HEK293 (cell line): ENCODE results near the gene CNN2.

Experiments
- MZF1 ChIP-seq: fragments of 450-650 bp; formaldehyde crosslinking; IDR thresholded peaks from 2 replicates; pipeline ENCODE4 v1.5.1; 2017; ENCODE audit warnings: missing biosample characterization, missing genetic modification characterization, borderline replicate concordance
- SP3 ChIP-seq: fragments of 450-650 bp; formaldehyde crosslinking; IDR thresholded peaks from 2 replicates; pipeline ENCODE4 v1.5.1; 2016; ENCODE audit warnings: missing biosample characterization, missing genetic modification characterization
- ZBTB20 ChIP-seq: fragments of 450-650 bp; formaldehyde crosslinking; IDR thresholded peaks from 2 replicates; pipeline ENCODE4 v1.5.1; 2016; ENCODE audit warnings: missing biosample characterization, missing genetic modification characterization
- ZBTB8A ChIP-seq: fragments of 450-650 bp; formaldehyde crosslinking; IDR thresholded peaks from 2 replicates; pipeline ENCODE4 v1.5.1; 2016; ENCODE audit warnings: missing biosample characterization, missing genetic modification characterization
- ZFP41 ChIP-seq: fragments of 450-650 bp; formaldehyde crosslinking; IDR thresholded peaks from 2 replicates; pipeline ENCODE4 v1.5.1; 2016; ENCODE audit warnings: missing biosample characterization, missing genetic modification characterization, borderline replicate concordance
- ZIC2 ChIP-seq: fragments of 450-650 bp; formaldehyde crosslinking; IDR thresholded peaks from 2 replicates; pipeline ENCODE4 v1.5.1; 2016; ENCODE audit warnings: missing biosample characterization, missing genetic modification characterization
- ZNF19 ChIP-seq: fragments of 450-650 bp; formaldehyde crosslinking; IDR thresholded peaks from 2 replicates; pipeline ENCODE4; 2016; ENCODE audit warnings: missing biosample characterization, missing genetic modification characterization, low read depth
- ZNF221 ChIP-seq: fragments of 450-650 bp; formaldehyde crosslinking; IDR thresholded peaks from 2 replicates; pipeline ENCODE4 v1.5.1; 2017; ENCODE audit warnings: missing biosample characterization, missing genetic modification characterization, borderline replicate concordance
- ZNF292 ChIP-seq: fragments of 450-650 bp; formaldehyde crosslinking; IDR thresholded peaks from 2 replicates; pipeline ENCODE4 v1.5.1; 2016; ENCODE audit warnings: low read depth, missing biosample characterization, missing genetic modification characterization, borderline replicate concordance
- ZNF335 ChIP-seq: fragments of 450-650 bp; formaldehyde crosslinking; conservative IDR thresholded peaks from 2 replicates; pipeline ENCODE4 v1.5.1; 2016; ENCODE audit warnings: missing biosample characterization, missing genetic modification characterization
- ZNF391 ChIP-seq: fragments of 450-650 bp; formaldehyde crosslinking; IDR thresholded peaks from 2 replicates; pipeline ENCODE4 v1.5.1; 2016; ENCODE audit warnings: low read depth, missing biosample characterization, missing genetic modification characterization, borderline replicate concordance
- ZNF426 ChIP-seq: fragments of 450-650 bp; formaldehyde crosslinking; IDR thresholded peaks from 2 replicates; pipeline ENCODE4 v1.5.1; 2017; ENCODE audit warnings: missing biosample characterization, missing genetic modification characterization, mild to moderate bottlenecking, inconsistent platforms, moderate library complexity
- ZNF433 ChIP-seq: fragments of 450-650 bp; formaldehyde crosslinking; IDR thresholded peaks from 2 replicates; pipeline ENCODE4 v1.5.1; 2016; ENCODE audit warnings: missing biosample characterization, missing genetic modification characterization, low read depth
- ZNF701 ChIP-seq: fragments of 450-650 bp; formaldehyde crosslinking; IDR thresholded peaks from 2 replicates; pipeline ENCODE4 v1.5.1; 2016; ENCODE audit warnings: missing biosample characterization, missing genetic modification characterization
- ZNF776 ChIP-seq: fragments of 450-650 bp; formaldehyde crosslinking; IDR thresholded peaks from 2 replicates; pipeline ENCODE4 v1.5.0; 2017; ENCODE audit warnings: missing biosample characterization, missing genetic modification characterization, borderline replicate concordance
- ZNF792 ChIP-seq: fragments of 450-650 bp; formaldehyde crosslinking; IDR thresholded peaks from 2 replicates; pipeline ENCODE4 v1.5.1; 2016; ENCODE audit warnings: missing biosample characterization, missing genetic modification characterization
- TF ChIP-seq, protein P1 (sequence below): fragments of 450-650 bp; formaldehyde crosslinking; conservative IDR thresholded peaks from 2 replicates; pipeline ENCODE4 v1.5.1; 2016; ENCODE audit warnings: low read depth, missing biosample characterization, missing genetic modification characterization
- TF ChIP-seq, protein P2 (sequence below): fragments of 450-650 bp; formaldehyde crosslinking; IDR thresholded peaks from 2 replicates; pipeline ENCODE4 v1.5.1; 2016; ENCODE audit warnings: missing biosample characterization, missing genetic modification characterization
- TF ChIP-seq, protein P3 (sequence below): fragments of 450-650 bp; formaldehyde crosslinking; IDR thresholded peaks from 2 replicates; pipeline ENCODE4 v1.5.1; 2017; ENCODE audit warnings: missing biosample characterization, missing genetic modification characterization
- TF ChIP-seq, protein P4 (sequence below): fragments of 450-650 bp; formaldehyde crosslinking; IDR thresholded peaks from 2 replicates; pipeline ENCODE4 v1.5.1; 2016; ENCODE audit warnings: missing biosample characterization, missing genetic modification characterization
- TF ChIP-seq, protein P5 (sequence below): fragments of 450-650 bp; formaldehyde crosslinking; IDR thresholded peaks from 2 replicates; pipeline ENCODE4 v1.5.1; 2016; ENCODE audit warnings: missing biosample characterization, missing genetic modification characterization
- TF ChIP-seq, protein P6 (sequence below): fragments of 450-650 bp; formaldehyde crosslinking; IDR thresholded peaks from 2 replicates; pipeline ENCODE4 v1.5.1; 2016; ENCODE audit warnings: missing biosample characterization, missing genetic modification characterization
- TF ChIP-seq, protein P7 (sequence below): fragments of 450-650 bp; formaldehyde crosslinking; IDR thresholded peaks from 2 replicates; pipeline ENCODE4 v1.5.1; 2016; ENCODE audit warnings: missing biosample characterization, missing genetic modification characterization

CNN2 gene

DNA sequence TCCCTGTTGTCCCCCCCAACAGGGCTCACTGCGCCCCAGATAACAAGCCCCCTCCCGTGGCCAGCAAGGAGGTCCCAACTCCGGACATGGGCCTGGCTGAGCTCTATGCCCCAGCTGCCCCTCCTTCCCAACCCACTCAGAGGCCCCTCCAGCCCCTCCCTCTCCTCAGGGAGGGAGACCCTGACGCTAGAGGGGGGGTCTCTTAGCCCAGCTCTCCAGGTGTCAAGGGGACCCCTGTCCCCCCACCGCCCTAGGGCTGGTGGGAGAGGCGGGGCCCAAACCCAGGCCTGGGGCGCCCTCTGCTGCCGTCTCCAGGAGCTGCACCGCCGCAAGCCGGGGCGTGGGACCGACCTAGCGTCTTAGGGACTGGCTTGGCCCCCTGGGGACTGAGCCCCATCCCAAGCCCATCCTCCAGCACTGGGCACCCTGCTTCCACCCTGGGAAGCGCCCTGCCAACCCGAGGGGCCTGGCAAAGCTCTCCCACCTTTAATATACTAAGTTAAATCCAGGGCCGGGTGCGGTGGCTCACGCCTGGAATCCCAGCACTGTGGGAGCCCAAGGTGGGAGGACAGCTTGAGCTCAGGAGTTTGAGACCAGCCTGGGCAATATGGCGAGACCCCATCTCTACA is 24.8 kb upstream of the CNN2 start (continued):
- TF ChIP-seq, protein P1, sequence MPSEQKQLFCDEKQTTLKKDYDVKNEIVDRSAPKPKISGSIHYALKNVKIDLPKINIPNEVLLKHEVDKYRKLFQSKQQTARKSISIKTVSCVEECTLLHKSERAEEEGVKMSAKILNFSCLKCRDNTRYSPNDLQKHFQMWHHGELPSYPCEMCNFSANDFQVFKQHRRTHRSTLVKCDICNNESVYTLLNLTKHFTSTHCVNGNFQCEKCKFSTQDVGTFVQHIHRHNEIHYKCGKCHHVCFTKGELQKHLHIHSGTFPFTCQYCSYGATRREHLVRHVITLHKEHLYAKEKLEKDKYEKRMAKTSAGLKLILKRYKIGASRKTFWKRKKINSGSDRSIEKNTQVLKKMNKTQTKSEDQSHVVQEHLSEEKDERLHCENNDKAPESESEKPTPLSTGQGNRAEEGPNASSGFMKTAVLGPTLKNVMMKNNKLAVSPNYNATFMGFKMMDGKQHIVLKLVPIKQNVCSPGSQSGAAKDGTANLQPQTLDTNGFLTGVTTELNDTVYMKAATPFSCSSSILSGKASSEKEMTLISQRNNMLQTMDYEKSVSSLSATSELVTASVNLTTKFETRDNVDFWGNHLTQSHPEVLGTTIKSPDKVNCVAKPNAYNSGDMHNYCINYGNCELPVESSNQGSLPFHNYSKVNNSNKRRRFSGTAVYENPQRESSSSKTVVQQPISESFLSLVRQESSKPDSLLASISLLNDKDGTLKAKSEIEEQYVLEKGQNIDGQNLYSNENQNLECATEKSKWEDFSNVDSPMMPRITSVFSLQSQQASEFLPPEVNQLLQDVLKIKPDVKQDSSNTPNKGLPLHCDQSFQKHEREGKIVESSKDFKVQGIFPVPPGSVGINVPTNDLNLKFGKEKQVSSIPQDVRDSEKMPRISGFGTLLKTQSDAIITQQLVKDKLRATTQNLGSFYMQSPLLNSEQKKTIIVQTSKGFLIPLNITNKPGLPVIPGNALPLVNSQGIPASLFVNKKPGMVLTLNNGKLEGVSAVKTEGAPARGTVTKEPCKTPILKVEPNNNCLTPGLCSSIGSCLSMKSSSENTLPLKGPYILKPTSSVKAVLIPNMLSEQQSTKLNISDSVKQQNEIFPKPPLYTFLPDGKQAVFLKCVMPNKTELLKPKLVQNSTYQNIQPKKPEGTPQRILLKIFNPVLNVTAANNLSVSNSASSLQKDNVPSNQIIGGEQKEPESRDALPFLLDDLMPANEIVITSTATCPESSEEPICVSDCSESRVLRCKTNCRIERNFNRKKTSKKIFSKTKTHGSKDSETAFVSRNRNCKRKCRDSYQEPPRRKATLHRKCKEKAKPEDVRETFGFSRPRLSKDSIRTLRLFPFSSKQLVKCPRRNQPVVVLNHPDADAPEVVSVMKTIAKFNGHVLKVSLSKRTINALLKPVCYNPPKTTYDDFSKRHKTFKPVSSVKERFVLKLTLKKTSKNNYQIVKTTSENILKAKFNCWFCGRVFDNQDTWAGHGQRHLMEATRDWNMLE (tag by site-specific recombination), result no peak
- TF ChIP-seq ZNF335 (tag by site-specific recombination) (peak; percentile 58), ZNF433 (tag by site-specific recombination) (no peak), ZNF426 (no peak), ZNF792 (tag by site-specific recombination) (no peak), SP3 (peak; percentile 70), ZBTB20 (no peak), MZF1 (tag by site-specific recombination) (no peak), ZIC2 (tag by site-specific recombination) (peak; percentile 56), ZBTB8A (tag by site-specific recombination) (peak; percentile 71), ZNF19 (no peak), ZNF221 (tag by site-specific recombination) (no peak), ZNF292 (tag by site-specific recombination) (no peak), ZNF776 (tag by site-specific recombination) (no peak), ZNF391 (tag by site-specific recombination) (0 out of 2 replicates have a peak, but pooled peaks have one; percentile 43), ZNF701 (tag by site-specific recombination) (no peak), ZFP41 (tag by site-specific recombination) (no peak)
- TF ChIP-seq, protein P2, sequence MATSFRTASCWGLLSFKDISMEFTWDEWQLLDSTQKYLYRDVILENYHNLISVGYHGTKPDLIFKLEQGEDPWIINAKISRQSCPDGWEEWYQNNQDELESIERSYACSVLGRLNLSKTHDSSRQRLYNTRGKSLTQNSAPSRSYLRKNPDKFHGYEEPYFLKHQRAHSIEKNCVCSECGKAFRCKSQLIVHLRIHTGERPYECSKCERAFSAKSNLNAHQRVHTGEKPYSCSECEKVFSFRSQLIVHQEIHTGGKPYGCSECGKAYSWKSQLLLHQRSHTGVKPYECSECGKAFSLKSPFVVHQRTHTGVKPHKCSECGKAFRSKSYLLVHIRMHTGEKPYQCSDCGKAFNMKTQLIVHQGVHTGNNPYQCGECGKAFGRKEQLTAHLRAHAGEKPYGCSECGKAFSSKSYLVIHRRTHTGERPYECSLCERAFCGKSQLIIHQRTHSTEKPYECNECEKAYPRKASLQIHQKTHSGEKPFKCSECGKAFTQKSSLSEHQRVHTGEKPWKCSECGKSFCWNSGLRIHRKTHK, result no peak
- TF ChIP-seq, protein P3, sequence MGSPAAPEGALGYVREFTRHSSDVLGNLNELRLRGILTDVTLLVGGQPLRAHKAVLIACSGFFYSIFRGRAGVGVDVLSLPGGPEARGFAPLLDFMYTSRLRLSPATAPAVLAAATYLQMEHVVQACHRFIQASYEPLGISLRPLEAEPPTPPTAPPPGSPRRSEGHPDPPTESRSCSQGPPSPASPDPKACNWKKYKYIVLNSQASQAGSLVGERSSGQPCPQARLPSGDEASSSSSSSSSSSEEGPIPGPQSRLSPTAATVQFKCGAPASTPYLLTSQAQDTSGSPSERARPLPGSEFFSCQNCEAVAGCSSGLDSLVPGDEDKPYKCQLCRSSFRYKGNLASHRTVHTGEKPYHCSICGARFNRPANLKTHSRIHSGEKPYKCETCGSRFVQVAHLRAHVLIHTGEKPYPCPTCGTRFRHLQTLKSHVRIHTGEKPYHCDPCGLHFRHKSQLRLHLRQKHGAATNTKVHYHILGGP, result no peak
- TF ChIP-seq, protein P4, sequence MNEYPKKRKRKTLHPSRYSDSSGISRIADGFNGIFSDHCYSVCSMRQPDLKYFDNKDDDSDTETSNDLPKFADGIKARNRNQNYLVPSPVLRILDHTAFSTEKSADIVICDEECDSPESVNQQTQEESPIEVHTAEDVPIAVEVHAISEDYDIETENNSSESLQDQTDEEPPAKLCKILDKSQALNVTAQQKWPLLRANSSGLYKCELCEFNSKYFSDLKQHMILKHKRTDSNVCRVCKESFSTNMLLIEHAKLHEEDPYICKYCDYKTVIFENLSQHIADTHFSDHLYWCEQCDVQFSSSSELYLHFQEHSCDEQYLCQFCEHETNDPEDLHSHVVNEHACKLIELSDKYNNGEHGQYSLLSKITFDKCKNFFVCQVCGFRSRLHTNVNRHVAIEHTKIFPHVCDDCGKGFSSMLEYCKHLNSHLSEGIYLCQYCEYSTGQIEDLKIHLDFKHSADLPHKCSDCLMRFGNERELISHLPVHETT, result no peak
- TF ChIP-seq, protein P5, sequence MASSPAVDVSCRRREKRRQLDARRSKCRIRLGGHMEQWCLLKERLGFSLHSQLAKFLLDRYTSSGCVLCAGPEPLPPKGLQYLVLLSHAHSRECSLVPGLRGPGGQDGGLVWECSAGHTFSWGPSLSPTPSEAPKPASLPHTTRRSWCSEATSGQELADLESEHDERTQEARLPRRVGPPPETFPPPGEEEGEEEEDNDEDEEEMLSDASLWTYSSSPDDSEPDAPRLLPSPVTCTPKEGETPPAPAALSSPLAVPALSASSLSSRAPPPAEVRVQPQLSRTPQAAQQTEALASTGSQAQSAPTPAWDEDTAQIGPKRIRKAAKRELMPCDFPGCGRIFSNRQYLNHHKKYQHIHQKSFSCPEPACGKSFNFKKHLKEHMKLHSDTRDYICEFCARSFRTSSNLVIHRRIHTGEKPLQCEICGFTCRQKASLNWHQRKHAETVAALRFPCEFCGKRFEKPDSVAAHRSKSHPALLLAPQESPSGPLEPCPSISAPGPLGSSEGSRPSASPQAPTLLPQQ, result peak; percentile 53
- TF ChIP-seq, protein P6, sequence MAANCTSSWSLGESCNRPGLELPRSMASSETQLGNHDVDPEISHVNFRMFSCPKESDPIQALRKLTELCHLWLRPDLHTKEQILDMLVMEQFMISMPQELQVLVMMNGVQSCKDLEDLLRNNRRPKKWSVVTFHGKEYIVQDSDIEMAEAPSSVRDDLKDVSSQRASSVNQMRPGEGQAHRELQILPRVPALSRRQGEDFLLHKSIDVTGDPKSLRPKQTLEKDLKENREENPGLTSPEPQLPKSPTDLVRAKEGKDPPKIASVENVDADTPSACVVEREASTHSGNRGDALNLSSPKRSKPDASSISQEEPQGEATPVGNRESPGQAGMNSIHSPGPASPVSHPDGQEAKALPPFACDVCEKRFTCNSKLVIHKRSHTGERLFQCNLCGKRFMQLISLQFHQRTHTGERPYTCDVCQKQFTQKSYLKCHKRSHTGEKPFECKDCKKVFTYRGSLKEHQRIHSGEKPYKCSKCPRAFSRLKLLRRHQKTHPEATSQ (tag by site-specific recombination), result no peak
- TF ChIP-seq, protein P7, sequence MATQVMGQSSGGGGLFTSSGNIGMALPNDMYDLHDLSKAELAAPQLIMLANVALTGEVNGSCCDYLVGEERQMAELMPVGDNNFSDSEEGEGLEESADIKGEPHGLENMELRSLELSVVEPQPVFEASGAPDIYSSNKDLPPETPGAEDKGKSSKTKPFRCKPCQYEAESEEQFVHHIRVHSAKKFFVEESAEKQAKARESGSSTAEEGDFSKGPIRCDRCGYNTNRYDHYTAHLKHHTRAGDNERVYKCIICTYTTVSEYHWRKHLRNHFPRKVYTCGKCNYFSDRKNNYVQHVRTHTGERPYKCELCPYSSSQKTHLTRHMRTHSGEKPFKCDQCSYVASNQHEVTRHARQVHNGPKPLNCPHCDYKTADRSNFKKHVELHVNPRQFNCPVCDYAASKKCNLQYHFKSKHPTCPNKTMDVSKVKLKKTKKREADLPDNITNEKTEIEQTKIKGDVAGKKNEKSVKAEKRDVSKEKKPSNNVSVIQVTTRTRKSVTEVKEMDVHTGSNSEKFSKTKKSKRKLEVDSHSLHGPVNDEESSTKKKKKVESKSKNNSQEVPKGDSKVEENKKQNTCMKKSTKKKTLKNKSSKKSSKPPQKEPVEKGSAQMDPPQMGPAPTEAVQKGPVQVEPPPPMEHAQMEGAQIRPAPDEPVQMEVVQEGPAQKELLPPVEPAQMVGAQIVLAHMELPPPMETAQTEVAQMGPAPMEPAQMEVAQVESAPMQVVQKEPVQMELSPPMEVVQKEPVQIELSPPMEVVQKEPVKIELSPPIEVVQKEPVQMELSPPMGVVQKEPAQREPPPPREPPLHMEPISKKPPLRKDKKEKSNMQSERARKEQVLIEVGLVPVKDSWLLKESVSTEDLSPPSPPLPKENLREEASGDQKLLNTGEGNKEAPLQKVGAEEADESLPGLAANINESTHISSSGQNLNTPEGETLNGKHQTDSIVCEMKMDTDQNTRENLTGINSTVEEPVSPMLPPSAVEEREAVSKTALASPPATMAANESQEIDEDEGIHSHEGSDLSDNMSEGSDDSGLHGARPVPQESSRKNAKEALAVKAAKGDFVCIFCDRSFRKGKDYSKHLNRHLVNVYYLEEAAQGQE, result no peak
